Left lung (tissue), 10 donors: Measurements from ENCODE around the gene CCDC167. TPM values are rescaled to one million over a fixed set of nuclear protein-coding genes. Genes with fewer than 3 reads are reported as not detected.

ENCODE experiments used
- ATAC-seq: fragments of 200-7000 bp; cut with Tn5 transposase; one replicate; pipeline ENCODE4 v1.9.1; 2020; ENCODE audit warnings: moderate library complexity
- DNase-seq, 4 donors: peaks; one replicate each; pipeline ENCODE4 v3.0.0-alpha.2; 2013 to 2020
- H3K27ac ChIP-seq, 2 donors: fragments of 200-600 bp; sonication (generic) in 1 of 2; one replicate each; pipeline versions ENCODE4 v1.5.0 to v1.8.0; 2020 to 2021
- H3K27me3 ChIP-seq, 2 donors: fragments of 200-600 bp; sonication (generic) in 1 of 2; one replicate each; pipeline versions ENCODE4 v1.5.0 to v1.8.0; 2020 to 2021
- H3K36me3 ChIP-seq, 2 donors: fragments of 200-600 bp; sonication (generic) in 1 of 2; one replicate each; pipeline versions ENCODE4 v1.5.0 to v1.8.0; 2020 to 2021
- H3K4me1 ChIP-seq, 2 donors: fragments of 200-600 bp; one replicate each; pipeline ENCODE4 v1.8.0; 2021
- H3K4me3 ChIP-seq, 2 donors: fragments of 200-600 bp; sonication (generic) in 1 of 2; one replicate each; pipeline versions ENCODE4 v1.5.0 to v1.8.0; 2020 to 2021; ENCODE audit warnings: mild to moderate bottlenecking in 1 of 2
- H3K9me3 ChIP-seq, 2 donors: fragments of 200-600 bp; sonication (generic) in 1 of 2; one replicate each; pipeline versions ENCODE4 v1.5.0 to v1.8.0; 2020 to 2021
- CTCF ChIP-seq, 2 donors: fragments of 200-600 bp; sonication (generic) in 1 of 2; IDR thresholded peaks; one replicate each; pipeline versions ENCODE4 v1.5.0 to v1.8.0; 2021; ENCODE audit warnings: antibody characterized with exemption in 2 of 2
- intact Hi-C, 2 donors: fragments of 100-400 bp; cut with DNase I; formaldehyde crosslinking; loops; one replicate each; pipeline versions ENCODE4 v1.11.2 to v1.14.2; 2022
- polyA plus RNA-seq, 6 donors: library from polyadenylated mRNA; unstranded; fragments of 120-200 nt; gene quantifications; one replicate each; pipeline ENCODE4 v1.2.1, GENCODE V29; 2013; ENCODE audit not compliant: insufficient read length in 6 of 6
- total RNA-seq, 2 donors: library from RNA; stranded (reverse); fragmentation: NEBNext Ultra II Directional; extraction: Animal tissue kit (Norgen Biotek cat#: 25700); gene quantifications; one replicate each; pipeline ENCODE4 v1.2.1, GENCODE V29; 2021
- donor health status: DM: no; HTN: yes; CAD: no.
- donor health status: DM: no; HTN: no; CAD: no.

Gene CCDC167
- total and polyA plus RNA-seq, 8 donors = 18.2 to 25.2 (median 23.7) TPM

DNA sequence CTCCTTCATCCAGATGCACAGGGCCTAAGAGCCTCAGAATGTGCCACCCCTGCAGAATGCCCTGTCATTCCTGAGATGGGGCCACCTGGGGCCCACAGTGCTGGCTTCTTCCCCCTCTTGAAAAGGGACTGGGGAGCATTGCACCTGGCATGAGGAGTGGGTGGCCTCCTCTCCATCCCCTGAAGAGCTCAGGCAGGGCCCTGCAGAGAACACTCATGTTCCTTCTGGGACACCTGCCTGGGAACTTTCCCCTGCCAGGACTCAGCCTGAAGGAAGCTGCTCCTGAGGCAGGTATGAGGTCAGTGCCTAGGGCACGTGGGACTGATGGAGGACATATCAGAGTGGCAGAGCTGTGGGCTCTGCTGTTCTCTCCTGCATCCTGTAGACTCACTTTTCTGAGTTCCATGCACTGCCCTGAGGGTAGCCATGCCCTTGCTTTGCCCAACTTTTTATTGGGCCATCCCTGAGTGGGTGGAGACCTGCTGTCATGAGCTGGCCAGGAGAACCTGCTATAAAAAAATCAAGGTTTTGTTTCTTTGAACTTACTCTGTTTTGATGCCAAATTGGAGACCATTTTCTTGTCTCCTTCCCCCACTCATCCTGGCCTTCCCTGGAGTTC, 19.5 kb downstream of the CCDC167 start:
- no peaks in the 10 kb centered on the region for H3K27me3 ChIP-seq
- intact Hi-C loops = no loop called here
- no peaks in the 10 kb centered on the region for H3K9me3 ChIP-seq
- no peak overlapping the region for H3K27ac ChIP-seq
- DNase-seq = no peak
- H3K4me3 ChIP-seq = no peak overlapping the region
- ATAC-seq = no peak
- peaks cover 0 to 90% of the 10 kb centered on the region in 2 donors for H3K36me3 ChIP-seq
- no peaks in the 10 kb centered on the region for H3K4me1 ChIP-seq
- no peak for TF ChIP-seq CTCF (IDR thresholded peaks at IDR 0.05)

- Histone ChIP-seq H3K9me3 (no peaks in the 10 kb centered on the region), H3K4me1 (no peaks in the 10 kb centered on the region), H3K36me3 (peaks cover 0 to 99% of the 10 kb centered on the region in 2 donors), H3K27ac (no peak overlapping the region), H3K27me3 (no peaks in the 10 kb centered on the region), H3K4me3 (no peak overlapping the region)
- DNase-seq (no peak), ATAC-seq (no peak)
- intact Hi-C loops = no loop called here
- no peak for TF ChIP-seq CTCF (IDR thresholded peaks at IDR 0.05)
Observed at GRCh38 chr6:37479266-37479854, 20.3 kb downstream of the CCDC167 start.

GRCh38 chr6:37478827-37479226, 20.9 kb downstream of the CCDC167 start:
- ATAC-seq = no peak
- intact Hi-C loops = no loop called here

GRCh38 chr6:37477656-37478435, 21.8 kb downstream of the CCDC167 start:
- H3K4me3 ChIP-seq = no peak overlapping the region
- ATAC-seq (no peak), DNase-seq (no peak)
- no peak for TF ChIP-seq CTCF (IDR thresholded peaks at IDR 0.05)
- no peaks in the 10 kb centered on the region for H3K9me3 ChIP-seq
- H3K27ac ChIP-seq = no peak overlapping the region
- H3K27me3 ChIP-seq = no peaks in the 10 kb centered on the region
- peaks cover 0 to 100% of the 10 kb centered on the region in 2 donors for H3K36me3 ChIP-seq
- intact Hi-C loops = no loop called here
- no peaks in the 10 kb centered on the region for H3K4me1 ChIP-seq

More at GRCh38 chr6:37478827-37479226, 20.9 kb downstream of the CCDC167 start:
- H3K4me3 ChIP-seq = no peak overlapping the region
- H3K27ac ChIP-seq = no peak overlapping the region
- no peaks in the 10 kb centered on the region for H3K4me1 ChIP-seq
- TF ChIP-seq CTCF (IDR thresholded peaks at IDR 0.05) = no peak
- DNase-seq = no peak
- no peaks in the 10 kb centered on the region for H3K27me3 ChIP-seq
- no peaks in the 10 kb centered on the region for H3K9me3 ChIP-seq
- H3K36me3 ChIP-seq = peaks cover 0 to 100% of the 10 kb centered on the region in 2 donors

DNA sequence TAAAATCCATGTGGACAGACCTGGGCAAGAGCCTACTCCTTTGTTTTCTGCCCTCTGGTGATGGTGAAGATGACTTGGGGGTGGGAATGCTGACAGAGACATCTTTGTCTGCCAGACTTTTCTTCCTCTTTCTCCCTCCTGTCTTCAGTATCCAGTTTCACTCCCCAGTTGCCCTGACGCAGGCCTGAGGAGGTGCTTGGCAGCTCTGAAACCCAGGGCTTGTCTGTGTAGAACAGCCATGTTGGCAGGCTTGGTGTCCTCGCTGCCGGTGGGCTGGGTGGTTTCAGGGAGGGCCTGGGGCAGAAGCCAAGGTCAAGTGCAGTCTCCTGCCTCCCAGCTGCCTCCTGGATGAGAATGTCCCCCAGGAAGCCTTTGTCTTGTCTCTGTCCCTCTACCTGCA, 22.5 kb downstream of the CCDC167 start:
- DNase-seq (no peak), ATAC-seq (no peak)
- H3K9me3 ChIP-seq = no peaks in the 10 kb centered on the region
- intact Hi-C loops = no loop called here
- TF ChIP-seq CTCF (IDR thresholded peaks at IDR 0.05) = no peak
- no peaks in the 10 kb centered on the region for H3K27me3 ChIP-seq
- H3K4me1 ChIP-seq = no peaks in the 10 kb centered on the region
- H3K36me3 ChIP-seq = peaks cover 0 to 100% of the 10 kb centered on the region in 2 donors
- no peak overlapping the region for H3K4me3 ChIP-seq
- H3K27ac ChIP-seq = no peak overlapping the region
